H1 (cell line): ENCODE results near the gene FBXO8.

Experiments used
- CTBP2 ChIP-seq: IDR thresholded peaks from 2 replicates; pipeline ENCODE4 v1.7.0; 2011; ENCODE audit warnings: borderline replicate concordance, mild to moderate bottlenecking, moderate library complexity, mixed read lengths, low read length; ENCODE audit not compliant: insufficient read depth, insufficient read length
- EP300 ChIP-seq, 2 experiments: IDR thresholded peaks; 1 replicate in 1 of 2; 2 replicates in 1 of 2; pipeline ENCODE4 v1.6.1; 2011 to 2012; ENCODE audit warnings: low read depth in 2 of 2, low read length in 2 of 2, mild to moderate bottlenecking in 2 of 2, borderline replicate concordance in 1 of 2, inconsistent platforms in 1 of 2, moderate library complexity in 1 of 2
- POLR2A ChIP-seq, 2 experiments: IDR thresholded peaks; 1 replicate in 1 of 2; 2 replicates in 1 of 2; pipeline ENCODE4 v1.6.1; 2011; ENCODE audit warnings: low read depth in 2 of 2, low read length in 2 of 2, mild to moderate bottlenecking in 2 of 2; ENCODE audit errors: control extremely low read depth in 1 of 2
- SP1 ChIP-seq: IDR thresholded peaks from 2 replicates; pipeline ENCODE4 v1.6.1; 2011; ENCODE audit warnings: low read depth, low read length
- TBP ChIP-seq: IDR thresholded peaks from 2 replicates; pipeline ENCODE4 v1.6.1; 2011; ENCODE audit warnings: low read depth, low read length, improper control_type of control experiment
- TF ChIP-seq, protein P1 (sequence below), 3 experiments: IDR thresholded peaks; 1 replicate in 2 of 3; 2 replicates in 1 of 3; pipeline versions ENCODE4 v1.5.1 to v1.6.1; 2011; ENCODE audit warnings: low read length in 3 of 3, mild to moderate bottlenecking in 3 of 3, inconsistent platforms in 2 of 3, low read depth in 1 of 3, moderate library complexity in 1 of 3; ENCODE audit not compliant: insufficient read depth in 1 of 3; ENCODE audit errors: control extremely low read depth in 1 of 3

- TF ChIP-seq EP300 (IDR thresholded peaks at IDR 0.05; ENCODE audit: borderline replicate concordance in 1 of 2, low read depth in 2 of 2, low read length in 2 of 2) = no peak
- TF ChIP-seq SP1 = no peak
- TF ChIP-seq, protein P1, sequence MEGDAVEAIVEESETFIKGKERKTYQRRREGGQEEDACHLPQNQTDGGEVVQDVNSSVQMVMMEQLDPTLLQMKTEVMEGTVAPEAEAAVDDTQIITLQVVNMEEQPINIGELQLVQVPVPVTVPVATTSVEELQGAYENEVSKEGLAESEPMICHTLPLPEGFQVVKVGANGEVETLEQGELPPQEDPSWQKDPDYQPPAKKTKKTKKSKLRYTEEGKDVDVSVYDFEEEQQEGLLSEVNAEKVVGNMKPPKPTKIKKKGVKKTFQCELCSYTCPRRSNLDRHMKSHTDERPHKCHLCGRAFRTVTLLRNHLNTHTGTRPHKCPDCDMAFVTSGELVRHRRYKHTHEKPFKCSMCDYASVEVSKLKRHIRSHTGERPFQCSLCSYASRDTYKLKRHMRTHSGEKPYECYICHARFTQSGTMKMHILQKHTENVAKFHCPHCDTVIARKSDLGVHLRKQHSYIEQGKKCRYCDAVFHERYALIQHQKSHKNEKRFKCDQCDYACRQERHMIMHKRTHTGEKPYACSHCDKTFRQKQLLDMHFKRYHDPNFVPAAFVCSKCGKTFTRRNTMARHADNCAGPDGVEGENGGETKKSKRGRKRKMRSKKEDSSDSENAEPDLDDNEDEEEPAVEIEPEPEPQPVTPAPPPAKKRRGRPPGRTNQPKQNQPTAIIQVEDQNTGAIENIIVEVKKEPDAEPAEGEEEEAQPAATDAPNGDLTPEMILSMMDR (IDR thresholded peaks at IDR 0.05; ENCODE audit: control extremely low read depth in 1 of 3, insufficient read depth in 1 of 3, low read depth in 1 of 3, low read length in 3 of 3) = no peak
- TF ChIP-seq POLR2A (IDR thresholded peaks at IDR 0.05; ENCODE audit: control extremely low read depth in 1 of 2, low read depth in 2 of 2, low read length in 2 of 2) = no peak
- no peak for TF ChIP-seq TBP
- TF ChIP-seq CTBP2 = no peak
Observed at GRCh38 chr4:174259580-174259979, 23.9 kb downstream of the FBXO8 start.
